Tibial nerve (tissue), 4 donors: Measurements from ENCODE around the gene KNTC1. TPM values are rescaled to one million over a fixed set of nuclear protein-coding genes. Genes with fewer than 3 reads are reported as not detected.

Source experiments
- DNase-seq, 2 donors: peaks; one replicate each; pipeline ENCODE4 v3.0.0-alpha.2; 2019; ENCODE audit warnings: low spot score in 2 of 2
- H3K27ac ChIP-seq, 4 donors: fragments of 200-600 bp; sonication (generic) in 3 of 4; one replicate each; pipeline ENCODE4 v1.5.1; 2017 to 2019; ENCODE audit warnings: mild to moderate bottlenecking in 1 of 4
- H3K27me3 ChIP-seq, 2 donors: fragments of 200-600 bp; sonication (generic) in 1 of 2; one replicate each; pipeline versions ENCODE4 v1.5.1 to v1.6.0; 2017 to 2019
- H3K36me3 ChIP-seq, 3 donors: fragments of 200-600 bp; sonication (generic); one replicate each; pipeline ENCODE4 v1.5.1; 2018 to 2019
- H3K4me1 ChIP-seq, 4 donors: fragments of 200-600 bp; sonication (generic) in 3 of 4; one replicate each; pipeline ENCODE4 v1.5.1; 2017 to 2019
- H3K4me3 ChIP-seq, 4 donors: fragments of 200-600 bp; sonication (generic) in 3 of 4; one replicate each; pipeline ENCODE4 v1.5.1; 2017 to 2019; ENCODE audit warnings: mild to moderate bottlenecking in 1 of 4, moderate library complexity in 1 of 4
- H3K9me3 ChIP-seq, 4 donors: fragments of 200-600 bp; sonication (generic) in 3 of 4; one replicate each; pipeline ENCODE4 v1.5.1; 2017 to 2019
- CTCF ChIP-seq, 5 experiments: fragments of 200-600 bp in 3 of 5; fragments of 450-650 bp in 2 of 5; sonication (generic) in 3 of 5; IDR thresholded peaks; one replicate each; pipeline ENCODE4 v1.5.1; 2016 to 2019; ENCODE audit warnings: antibody characterized with exemption in 5 of 5, mild to moderate bottlenecking in 3 of 5, moderate library complexity in 2 of 5
- EP300 ChIP-seq, 2 donors: sonication (generic); formaldehyde crosslinking; IDR thresholded peaks; one replicate each; pipeline ENCODE4 v1.6.1; 2017; ENCODE audit warnings: antibody characterized with exemption in 2 of 2, mild to moderate bottlenecking in 1 of 2
- POLR2A ChIP-seq, 2 donors: fragments of 450-650 bp; IDR thresholded peaks; one replicate each; pipeline ENCODE4 v1.6.1; 2017; ENCODE audit warnings: antibody characterized with exemption in 2 of 2, mild to moderate bottlenecking in 2 of 2, moderate library complexity in 2 of 2
- WGBS, 2 donors: methylation state at CpG; one replicate each; pipeline ENCODE4 v1.1.5; 2018; 5-methylcytosine and 5-hydroxymethylcytosine counted together
- total RNA-seq, 4 donors: library from RNA; depleted of rRNA; stranded (reverse); fragments of >200 nt; gene quantifications; one replicate each; pipeline ENCODE4 v1.1.0, GENCODE V29; 2016

KNTC1 gene
- total RNA-seq, 4 donors from 2014 or later: 14.2 to 27.8 (median 19.7) TPM

- Histone ChIP-seq H3K4me1 (no peaks in the 10 kb centered on the region), H3K36me3 (peaks cover 0 to 37% (median 0%) of the 10 kb centered on the region in 3 donors), H3K27ac (no peak overlapping the region), H3K9me3 (no peaks in the 10 kb centered on the region), H3K27me3 (no peaks in the 10 kb centered on the region), H3K4me3 (no peak overlapping the region)
- WGBS, 2 donors: 95 to 100% methylated on average over 1 of the region's 1 CpG
- TF ChIP-seq POLR2A (IDR thresholded peaks at IDR 0.05) (no peak), EP300 (IDR thresholded peaks at IDR 0.05) (no peak), CTCF (IDR thresholded peaks at IDR 0.05) (no peak)
- DNase-seq: no peak
These were observed 66.9 kb downstream of the KNTC1 start for GRCh38 chr12:122593910-122594309.

- DNase-seq: no peak
- H3K36me3 ChIP-seq: peaks cover 0 to 26% (median 0%) of the 10 kb centered on the region in 3 donors
- H3K4me1 ChIP-seq: no peaks in the 10 kb centered on the region
- no peaks in the 10 kb centered on the region for H3K27me3 ChIP-seq
- no peaks in the 10 kb centered on the region for H3K9me3 ChIP-seq
- H3K4me3 ChIP-seq: no peak overlapping the region
- no peak overlapping the region for H3K27ac ChIP-seq
- TF ChIP-seq EP300 (IDR thresholded peaks at IDR 0.05) (no peak), CTCF (IDR thresholded peaks at IDR 0.05) (no peak), POLR2A (IDR thresholded peaks at IDR 0.05) (no peak)
These were observed 69.8 kb downstream of the KNTC1 start for GRCh38 chr12:122596838-122597237.

GRCh38 chr12:122602456-122602855 is 75.4 kb downstream of the KNTC1 start:
- TF ChIP-seq CTCF (IDR thresholded peaks at IDR 0.05) (no peak), POLR2A (IDR thresholded peaks at IDR 0.05) (no peak), EP300 (IDR thresholded peaks at IDR 0.05) (no peak)
- Histone ChIP-seq H3K4me1 (no peaks in the 10 kb centered on the region), H3K36me3 (peaks cover 0 to 16% (median 0%) of the 10 kb centered on the region in 3 donors), H3K4me3 (no peak overlapping the region), H3K9me3 (no peaks in the 10 kb centered on the region), H3K27me3 (no peaks in the 10 kb centered on the region), H3K27ac (no peak overlapping the region)
- no peak for DNase-seq
- WGBS, 2 donors: 87 to 97% methylated on average over 2 of the region's 2 CpGs

- Histone ChIP-seq H3K27me3 (no peaks in the 10 kb centered on the region), H3K27ac (no peak overlapping the region), H3K4me1 (no peaks in the 10 kb centered on the region), H3K4me3 (no peak overlapping the region), H3K36me3 (peaks cover 0 to 16% (median 0%) of the 10 kb centered on the region in 3 donors), H3K9me3 (no peaks in the 10 kb centered on the region)
- WGBS, 2 donors: 95 to 96% methylated on average over 4 of the region's 4 CpGs
- TF ChIP-seq POLR2A (IDR thresholded peaks at IDR 0.05): no peak
- TF ChIP-seq CTCF (IDR thresholded peaks at IDR 0.05): no peak
- TF ChIP-seq EP300 (IDR thresholded peaks at IDR 0.05): no peak
- no peak for DNase-seq
These were observed 77.9 kb downstream of the KNTC1 start for GRCh38 chr12:122604993-122605392.

GRCh38 chr12:122609732-122610131 is 82.7 kb downstream of the KNTC1 start:
- TF ChIP-seq POLR2A (IDR thresholded peaks at IDR 0.05) (no peak), EP300 (IDR thresholded peaks at IDR 0.05) (no peak), CTCF (IDR thresholded peaks at IDR 0.05) (no peak)
- Histone ChIP-seq H3K36me3 (peaks cover 0 to 45% (median 0%) of the 10 kb centered on the region in 3 donors), H3K27me3 (no peaks in the 10 kb centered on the region), H3K4me3 (no peak overlapping the region), H3K9me3 (no peaks in the 10 kb centered on the region), H3K27ac (no peak overlapping the region), H3K4me1 (no peaks in the 10 kb centered on the region)
- DNase-seq: no peak
- WGBS, 2 donors: 74 to 83% methylated on average over 3 of the region's 3 CpGs
